ENCODE results near the gene NFIA. TPM values are rescaled to one million over a fixed set of nuclear protein-coding genes. Genes with fewer than 3 reads are reported as not detected.

The NFIA gene
- 36.9 TPM for total RNA-seq

DNA sequence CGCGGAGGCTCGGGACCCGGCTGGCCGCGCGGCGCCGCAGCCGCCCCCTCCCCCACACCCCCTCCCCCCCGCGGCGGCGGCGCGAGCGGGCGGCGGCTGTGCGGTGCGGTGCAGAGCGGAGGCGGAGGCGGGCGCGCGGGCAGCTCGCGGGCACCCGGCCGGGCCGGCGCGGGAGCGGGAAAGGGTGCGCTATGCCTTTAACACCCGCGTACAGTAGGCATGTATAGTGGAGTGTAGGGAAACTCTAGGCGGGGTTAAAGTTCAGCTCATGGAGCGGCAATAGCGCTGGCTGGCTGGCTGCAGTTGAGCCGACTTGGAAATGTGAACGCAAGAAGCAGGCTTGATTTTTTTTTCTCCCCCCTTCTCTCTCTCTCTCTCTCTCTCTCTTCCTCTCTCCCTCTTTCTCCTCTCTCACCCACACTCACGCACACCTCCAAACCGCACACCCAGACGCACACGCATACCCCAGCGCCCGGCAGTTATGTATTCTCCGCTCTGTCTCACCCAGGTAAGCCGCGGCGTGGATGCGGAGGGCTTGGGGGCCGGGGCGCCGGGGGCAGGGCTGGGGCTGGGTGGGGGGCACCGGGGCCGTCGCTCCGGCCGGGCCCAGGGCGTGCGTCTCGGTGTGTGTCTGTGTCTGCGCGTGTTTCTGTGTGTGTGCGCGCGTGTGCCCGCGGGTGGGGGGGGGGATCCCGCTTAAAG, at the start of gene NFIA:
Gene NFIA (plus strand): TSS at position 251 of the 702 bp plus-strand sequence.

Data from diencephalon (tissue), 1 donor.